ENCODE data around the gene AAGAB. TPM values are rescaled to one million over a fixed set of nuclear protein-coding genes. Genes with fewer than 3 reads are reported as not detected.

Gene AAGAB
- total RNA-seq, 4 donors from 2014 or later = 29.4 to 39.2 (median 30.9) TPM

GRCh38 chr15:67185621-67186225 is 68.7 kb downstream of the AAGAB start:
- Histone ChIP-seq H3K27me3 (no peaks in the 10 kb centered on the region), H3K4me1 (peaks cover 77 to 84% of the 10 kb centered on the region in 2 donors), H3K9me3 (no peaks in the 10 kb centered on the region), H3K4me3 (no peak overlapping the region), H3K27ac (peak overlapping the region; percentile 91 to 99 (median 96)), H3K36me3 (peaks cover 0 to 6% of the 10 kb centered on the region in 2 donors)
- in situ Hi-C loops (cut with MboI; ENCODE audit: low sequenced_read_pairs in 4 of 4) = loop anchor here in 2 of 4 donors (5.0 kb wide), 3 partner anchors 58 to 113 kb away; no protein-coding TSS in a partner anchor
- ATAC-seq = peak; percentile 31 to 39
- peak; percentile 18 to 62 for TF ChIP-seq POLR2A (IDR thresholded peaks at IDR 0.05)
- no peak for TF ChIP-seq CTCF (IDR thresholded peaks at IDR 0.05 in 4 of 5, conservative IDR thresholded peaks at IDR 0.05 in 1 of 5)
- intact Hi-C loops (cut with DNase I; ENCODE audit: low total_unique reads) = loop anchor here (1.0 to 10.0 kb wide), 2 partner anchors 17 to 1089 kb away; partner anchors contain the start of gene FEM1B
- DNase-seq = peak; percentile 81 to 86

DNA sequence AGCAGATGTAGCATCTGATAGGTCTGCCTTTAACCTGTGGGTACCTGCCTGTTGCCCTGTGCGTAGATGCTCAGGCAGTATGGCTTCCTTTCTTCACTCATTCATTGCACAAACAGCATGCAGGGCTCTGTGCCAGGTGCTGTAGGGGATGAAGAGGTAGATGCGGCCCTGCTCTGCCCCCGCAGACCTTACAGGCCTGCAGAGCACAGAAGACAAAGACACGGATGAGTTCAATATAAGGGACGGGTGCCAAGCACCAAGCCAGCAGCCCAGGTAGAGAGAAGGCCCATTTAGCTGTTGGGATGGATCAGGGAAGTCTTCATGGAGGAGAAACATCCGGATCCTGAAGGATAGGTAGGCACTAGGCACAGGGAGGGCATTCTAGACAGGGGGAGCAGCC is 69.4 kb downstream of the AAGAB start:
- ATAC-seq (no peak), DNase-seq (peak in 1 of 2 donors; percentile 44)
- H3K36me3 ChIP-seq = peaks cover 0 to 6% of the 10 kb centered on the region in 2 donors
- no peaks in the 10 kb centered on the region for H3K9me3 ChIP-seq
- H3K27ac ChIP-seq = peak overlapping the region; percentile 91 to 99 (median 96)
- peaks cover 71 to 78% of the 10 kb centered on the region in 2 donors for H3K4me1 ChIP-seq
- intact Hi-C loops (cut with DNase I; ENCODE audit: low total_unique reads) (loop anchor here (1.0 to 10.0 kb wide), 2 partner anchors 17 to 1090 kb away; partner anchors contain the start of gene FEM1B), in situ Hi-C loops (cut with MboI; ENCODE audit: low sequenced_read_pairs in 4 of 4) (loop anchor here in 2 of 4 donors (5.0 kb wide), 3 partner anchors 58 to 113 kb away; no protein-coding TSS in a partner anchor)
- no peak overlapping the region for H3K4me3 ChIP-seq
- H3K27me3 ChIP-seq = no peaks in the 10 kb centered on the region
- TF ChIP-seq CTCF (IDR thresholded peaks at IDR 0.05 in 4 of 5, conservative IDR thresholded peaks at IDR 0.05 in 1 of 5) (no peak), POLR2A (IDR thresholded peaks at IDR 0.05) (no peak)

- Histone ChIP-seq H3K27ac (peak overlapping the region; percentile 91 to 99 (median 96)), H3K4me1 (peaks cover 64 to 74% of the 10 kb centered on the region in 2 donors), H3K4me3 (no peak overlapping the region), H3K27me3 (no peaks in the 10 kb centered on the region), H3K9me3 (no peaks in the 10 kb centered on the region), H3K36me3 (peaks cover 0 to 6% of the 10 kb centered on the region in 2 donors)
- in situ Hi-C loops (cut with MboI; ENCODE audit: low sequenced_read_pairs in 4 of 4) = no loop called here
- intact Hi-C loops (cut with DNase I; ENCODE audit: low total_unique reads) = loop anchor here (10.0 kb wide), 1 partner anchor 1090 kb away; the partner anchor contains the start of gene FEM1B
- peak in 1 of 2 donors; percentile 18 for DNase-seq
- no peak for ATAC-seq
- TF ChIP-seq CTCF (IDR thresholded peaks at IDR 0.05 in 4 of 5, conservative IDR thresholded peaks at IDR 0.05 in 1 of 5) (no peak), POLR2A (IDR thresholded peaks at IDR 0.05) (no peak)
These were observed 70.1 kb downstream of the AAGAB start for GRCh38 chr15:67184208-67184925.

GRCh38 chr15:67183443-67184169 is 70.9 kb downstream of the AAGAB start:
- no peaks in the 10 kb centered on the region for H3K9me3 ChIP-seq
- DNase-seq = peak in 1 of 2 donors; percentile 62
- H3K36me3 ChIP-seq = peaks cover 0 to 6% of the 10 kb centered on the region in 2 donors
- ATAC-seq = no peak
- in situ Hi-C loops (cut with MboI; ENCODE audit: low sequenced_read_pairs in 4 of 4) = no loop called here
- TF ChIP-seq POLR2A (IDR thresholded peaks at IDR 0.05) = no peak
- no peak overlapping the region for H3K4me3 ChIP-seq
- peaks cover 56 to 74% of the 10 kb centered on the region in 2 donors for H3K4me1 ChIP-seq
- intact Hi-C loops (cut with DNase I; ENCODE audit: low total_unique reads) = loop anchor here (10.0 kb wide), 1 partner anchor 1091 kb away; the partner anchor contains the start of gene FEM1B
- H3K27ac ChIP-seq = peak overlapping the region; percentile 91 to 99 (median 96)
- no peaks in the 10 kb centered on the region for H3K27me3 ChIP-seq
